Retinal pigment epithelial cell (primary cell): ENCODE measurements around the gene KCTD10.

Source experiments
- DNase-seq: peaks from one replicate; pipeline ENCODE4 v3.0.0-alpha.2; 2010; ENCODE audit warnings: low read depth
- H3K4me3 ChIP-seq: 2 replicates; pipeline ENCODE4 v1.5.1; 2011; ENCODE audit warnings: mild to moderate bottlenecking, low read length, control low read depth, moderate library complexity
- TF ChIP-seq, protein P1 (sequence below): conservative IDR thresholded peaks from 2 replicates; pipeline ENCODE4 v1.5.1; 2011; ENCODE audit warnings: low read depth, low read length, control low read depth, inconsistent platforms

The KCTD10 gene

DNA sequence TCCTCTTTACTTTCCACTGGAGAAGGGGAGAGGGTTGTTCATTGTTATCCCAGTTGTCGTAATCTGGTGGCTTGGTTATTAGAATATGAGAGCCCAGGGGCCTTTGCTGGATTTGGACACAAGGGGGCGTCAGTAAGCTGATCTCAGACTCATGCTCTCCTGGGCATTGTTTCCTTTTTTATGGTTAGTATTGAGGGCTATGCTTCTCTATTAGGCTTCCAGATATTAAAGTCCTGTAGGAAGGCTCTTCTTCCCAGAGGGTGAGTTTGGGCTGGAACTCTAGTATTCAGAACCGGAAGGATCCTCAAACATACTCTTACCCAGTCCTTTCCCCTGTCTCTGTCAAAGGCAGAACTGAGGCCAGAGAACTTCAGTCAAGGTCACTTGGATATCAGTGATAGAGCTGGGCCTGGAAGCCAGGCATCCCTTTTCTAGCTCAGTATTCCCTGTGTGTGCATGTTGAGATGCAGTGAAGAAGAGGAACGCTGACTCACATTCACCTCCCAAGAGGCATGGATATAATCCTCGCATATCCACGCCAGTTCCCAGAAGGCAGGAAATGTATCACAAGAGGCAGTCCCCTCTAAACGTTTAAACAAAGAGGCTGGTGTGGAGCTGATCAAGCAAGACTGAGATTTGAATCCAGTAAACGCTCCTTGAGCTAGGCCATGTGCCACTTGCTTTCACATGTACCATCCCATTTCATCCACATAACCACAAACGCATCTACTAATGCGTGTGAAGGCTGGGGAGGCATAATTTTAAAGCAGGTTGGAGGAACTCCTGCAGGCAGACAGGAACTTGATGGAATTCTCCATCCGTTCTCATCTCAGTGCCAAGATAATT lies 41.9 kb upstream of the KCTD10 start:
- peak; percentile 46 for DNase-seq
- H3K4me3 ChIP-seq = no peak overlapping the region
- TF ChIP-seq, protein P1, sequence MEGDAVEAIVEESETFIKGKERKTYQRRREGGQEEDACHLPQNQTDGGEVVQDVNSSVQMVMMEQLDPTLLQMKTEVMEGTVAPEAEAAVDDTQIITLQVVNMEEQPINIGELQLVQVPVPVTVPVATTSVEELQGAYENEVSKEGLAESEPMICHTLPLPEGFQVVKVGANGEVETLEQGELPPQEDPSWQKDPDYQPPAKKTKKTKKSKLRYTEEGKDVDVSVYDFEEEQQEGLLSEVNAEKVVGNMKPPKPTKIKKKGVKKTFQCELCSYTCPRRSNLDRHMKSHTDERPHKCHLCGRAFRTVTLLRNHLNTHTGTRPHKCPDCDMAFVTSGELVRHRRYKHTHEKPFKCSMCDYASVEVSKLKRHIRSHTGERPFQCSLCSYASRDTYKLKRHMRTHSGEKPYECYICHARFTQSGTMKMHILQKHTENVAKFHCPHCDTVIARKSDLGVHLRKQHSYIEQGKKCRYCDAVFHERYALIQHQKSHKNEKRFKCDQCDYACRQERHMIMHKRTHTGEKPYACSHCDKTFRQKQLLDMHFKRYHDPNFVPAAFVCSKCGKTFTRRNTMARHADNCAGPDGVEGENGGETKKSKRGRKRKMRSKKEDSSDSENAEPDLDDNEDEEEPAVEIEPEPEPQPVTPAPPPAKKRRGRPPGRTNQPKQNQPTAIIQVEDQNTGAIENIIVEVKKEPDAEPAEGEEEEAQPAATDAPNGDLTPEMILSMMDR = peak; percentile 95

DNA sequence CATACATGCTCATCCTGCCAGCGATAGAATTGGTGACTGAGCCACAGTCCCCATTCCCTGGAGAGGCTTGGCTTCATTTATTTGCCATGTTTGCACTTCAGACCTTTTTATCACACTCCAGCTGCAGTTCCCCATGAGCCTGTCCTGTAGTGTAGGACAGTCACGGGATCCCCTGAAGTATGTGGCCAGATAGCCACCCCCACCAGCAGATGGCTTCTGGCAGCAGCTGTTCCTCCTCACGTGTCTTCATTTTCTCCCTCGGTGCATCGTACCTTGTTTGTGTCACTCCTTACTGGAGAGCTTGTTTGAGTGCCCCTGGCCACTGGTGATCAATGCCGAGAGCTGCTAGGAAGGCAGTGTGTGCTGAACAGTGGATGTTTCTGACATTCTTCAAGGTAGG lies 40.5 kb upstream of the KCTD10 start:
- TF ChIP-seq, protein P1 = no peak
- H3K4me3 ChIP-seq = no peak overlapping the region
- DNase-seq = no peak

DNA sequence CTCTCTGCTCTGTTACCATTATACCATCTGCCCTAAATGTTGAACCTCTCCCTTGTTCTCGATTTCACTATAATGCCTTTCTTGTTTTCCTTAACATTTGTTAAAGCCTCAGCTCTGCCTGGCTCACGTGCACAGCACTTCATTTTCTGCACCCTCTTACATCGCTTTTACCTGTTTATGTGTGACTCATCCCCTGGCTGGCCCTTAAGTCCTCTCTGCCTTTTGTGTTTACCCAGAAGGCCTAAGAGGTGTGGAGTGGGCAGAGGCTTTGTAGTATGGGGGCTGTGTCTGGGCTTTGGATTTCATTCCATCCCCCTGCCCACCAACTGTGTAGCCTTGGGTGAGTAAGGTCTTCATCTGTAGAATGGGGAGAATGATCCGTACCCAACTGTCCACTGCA lies 36.9 kb upstream of the KCTD10 start:
- TF ChIP-seq, protein P1 = no peak
- H3K4me3 ChIP-seq = no peak overlapping the region
- DNase-seq = no peak

DNA sequence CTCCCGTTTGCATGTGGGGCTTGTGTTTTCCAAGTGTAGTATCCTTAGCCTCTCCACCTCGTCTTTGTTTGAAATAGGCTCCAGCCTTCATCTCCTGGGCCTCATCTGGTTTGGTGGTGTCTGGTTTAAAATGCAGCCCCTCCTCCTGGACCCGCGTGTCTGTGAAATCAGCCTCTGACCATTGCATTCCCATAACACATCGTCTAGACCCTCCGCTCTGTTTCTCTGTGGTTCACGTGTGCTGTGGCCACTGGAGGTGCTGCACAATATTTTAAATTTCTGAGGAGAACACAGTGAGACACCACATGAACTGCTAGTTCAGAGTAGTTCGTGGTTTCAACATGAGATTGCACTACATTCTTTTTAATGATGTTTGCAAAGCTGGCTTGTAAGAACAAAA lies 36.0 kb upstream of the KCTD10 start:
- no peak for DNase-seq
- H3K4me3 ChIP-seq = no peak overlapping the region
- TF ChIP-seq, protein P1 = no peak

DNA sequence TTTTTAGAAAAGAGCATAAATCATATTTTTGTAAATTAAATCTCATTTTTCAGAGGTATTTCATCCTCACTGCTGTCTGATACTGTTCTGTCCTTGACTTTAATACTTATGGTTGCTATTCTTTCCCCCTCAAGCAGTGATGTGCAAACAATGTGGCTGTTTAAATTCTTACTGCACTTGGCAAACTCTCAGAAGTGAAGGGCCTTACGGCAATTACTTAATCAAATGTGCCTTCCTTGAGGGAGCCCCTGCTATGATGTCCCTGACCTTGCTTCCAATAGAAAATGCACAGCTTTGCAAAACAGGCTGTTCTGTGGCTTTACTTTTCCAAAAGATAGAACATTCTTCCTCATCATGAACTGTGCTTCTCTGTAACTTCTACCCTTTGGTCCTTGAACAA lies 35.5 kb upstream of the KCTD10 start:
- H3K4me3 ChIP-seq = no peak overlapping the region
- TF ChIP-seq, protein P1 = no peak
- no peak for DNase-seq

DNA sequence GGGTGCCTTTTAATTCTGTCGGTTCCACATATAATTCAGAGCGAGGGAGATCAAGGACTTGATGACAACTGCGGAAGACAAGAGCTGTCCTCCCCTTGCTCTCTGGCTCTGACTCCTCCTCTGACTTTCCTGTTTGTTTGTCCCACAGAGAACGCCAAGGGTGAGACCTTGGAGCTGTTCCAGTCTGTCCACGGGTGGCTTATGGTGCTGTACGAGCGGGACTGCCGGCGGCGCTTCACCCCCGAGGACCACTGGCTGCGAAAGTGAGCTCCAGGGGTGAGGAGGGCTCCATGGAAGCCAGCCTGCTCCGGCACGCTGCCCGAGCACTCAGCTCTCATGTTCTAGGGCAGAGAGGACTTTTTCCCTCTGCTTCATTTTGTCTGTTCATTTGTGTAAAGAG lies 33.1 kb upstream of the KCTD10 start:
- H3K4me3 ChIP-seq = no peak overlapping the region
- DNase-seq = no peak
- TF ChIP-seq, protein P1 = no peak

DNA sequence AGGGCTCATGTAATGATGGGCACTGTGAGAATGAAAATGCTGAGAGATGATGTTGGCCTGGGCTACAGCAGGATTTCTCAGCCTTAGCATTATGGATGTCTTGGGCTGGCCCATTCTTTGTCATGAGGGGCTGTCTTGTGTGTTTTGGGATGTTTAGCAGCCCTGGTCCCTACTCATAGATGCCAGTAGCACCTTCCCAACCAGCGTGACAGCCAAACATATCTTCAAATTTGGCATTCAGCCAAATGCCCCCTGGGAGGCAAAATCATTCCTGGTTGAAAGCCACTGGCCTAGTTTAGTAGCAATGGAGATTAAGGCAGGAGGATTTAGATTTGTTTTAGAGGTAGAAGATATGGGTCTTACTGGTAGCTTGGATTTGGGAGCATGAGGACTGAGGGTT lies 27.0 kb upstream of the KCTD10 start:
- TF ChIP-seq, protein P1 = no peak

More for the DNA sequence above, 27.0 kb upstream of the KCTD10 start:
- no peak overlapping the region for H3K4me3 ChIP-seq
- no peak for DNase-seq
